Prostate gland (tissue), 2 donors: Measurements from ENCODE around the gene RAB5IF.

Experiments
- CTCF ChIP-seq, 4 experiments: fragments of 200-600 bp in 2 of 4; fragments of 450-650 bp in 2 of 4; sonication (generic) in 2 of 4; IDR thresholded peaks; 1 replicate in 3 of 4; 2 replicates in 1 of 4; pipeline ENCODE4 v1.5.1; 2016 to 2019; ENCODE audit warnings: antibody characterized with exemption in 4 of 4, mild to moderate bottlenecking in 2 of 4, moderate library complexity in 2 of 4
- POLR2A ChIP-seq: fragments of 450-650 bp; IDR thresholded peaks from one replicate; pipeline ENCODE4 v1.6.1; 2016; ENCODE audit warnings: antibody characterized with exemption, mild to moderate bottlenecking
- POLR2AphosphoS5 ChIP-seq: sonication (generic); formaldehyde crosslinking; IDR thresholded peaks from one replicate; pipeline ENCODE4 v1.6.1; 2017; ENCODE audit warnings: antibody characterized with exemption

GRCh38 chr20:36599912-36600345, 5.7 kb upstream of the RAB5IF start:
- TF ChIP-seq POLR2AphosphoS5: no peak
- no peak for TF ChIP-seq CTCF (IDR thresholded peaks at IDR 0.05)
- no peak for TF ChIP-seq POLR2A
